GM21515 (cell line): ENCODE results near the gene INPP4B.
"Not testable (repeated sequence)": the region's sequence is repeated elsewhere in the genome, so short reads cannot be mapped to it uniquely, and the experiment has no call there.

Experiments used
- ATAC-seq: cut with Tn5 transposase; IDR thresholded peaks from one replicate; pipeline ENCODE4 v1.9.1; 2021; ENCODE audit not compliant: unreplicated experiment

INPP4B gene

GRCh38 chr4:142549726-142550463, 296.2 kb downstream of the INPP4B start:
- no peak for ATAC-seq

- ATAC-seq, result no peak
Observed at GRCh38 chr4:142549248-142549647, 296.9 kb downstream of the INPP4B start.

GRCh38 chr4:142548491-142548890, 297.6 kb downstream of the INPP4B start:
- no peak for ATAC-seq

- no peak for ATAC-seq
Observed at GRCh38 chr4:142547974-142548373, 298.1 kb downstream of the INPP4B start.

GRCh38 chr4:142544594-142544993, 301.5 kb downstream of the INPP4B start:
- no peak for ATAC-seq

GRCh38 chr4:142544039-142544438, 302.1 kb downstream of the INPP4B start:
- no peak for ATAC-seq

- no peak for ATAC-seq
Observed at GRCh38 chr4:142540483-142540804, 305.7 kb downstream of the INPP4B start.

- ATAC-seq, result no peak
Observed at GRCh38 chr4:142539796-142540482, 306.2 kb downstream of the INPP4B start.

GRCh38 chr4:142535009-142535408, 311.1 kb downstream of the INPP4B start:
- no peak for ATAC-seq

- ATAC-seq, result no peak
Observed at GRCh38 chr4:142532054-142532453, 314.0 kb downstream of the INPP4B start.

- no peak for ATAC-seq
Observed at GRCh38 chr4:142530728-142531127, 315.4 kb downstream of the INPP4B start.

GRCh38 chr4:142528433-142528832, 317.7 kb downstream of the INPP4B start:
- ATAC-seq, result no peak

- no peak for ATAC-seq
Observed at GRCh38 chr4:142523111-142523510, 323.0 kb downstream of the INPP4B start.

GRCh38 chr4:142519342-142519741, 326.8 kb downstream of the INPP4B start:
- no peak for ATAC-seq

- no peak for ATAC-seq
Observed at GRCh38 chr4:142516686-142517526, 329.2 kb downstream of the INPP4B start.

- ATAC-seq, result no peak
Observed at GRCh38 chr4:142512161-142512560, 333.9 kb downstream of the INPP4B start.

GRCh38 chr4:142509881-142510280, 336.2 kb downstream of the INPP4B start:
- ATAC-seq, result no peak

- not testable (repeated sequence) for ATAC-seq
Observed at GRCh38 chr4:142509381-142509780, 336.7 kb downstream of the INPP4B start.

GRCh38 chr4:142500966-142501365, 345.1 kb downstream of the INPP4B start:
- ATAC-seq, result no peak

- ATAC-seq, result no peak
Observed at GRCh38 chr4:142497606-142498005, 348.5 kb downstream of the INPP4B start.

- ATAC-seq, result no peak
Observed at GRCh38 chr4:142493255-142494110, 352.6 kb downstream of the INPP4B start.
